ENCODE data around the gene EXOC4.

DNA sequence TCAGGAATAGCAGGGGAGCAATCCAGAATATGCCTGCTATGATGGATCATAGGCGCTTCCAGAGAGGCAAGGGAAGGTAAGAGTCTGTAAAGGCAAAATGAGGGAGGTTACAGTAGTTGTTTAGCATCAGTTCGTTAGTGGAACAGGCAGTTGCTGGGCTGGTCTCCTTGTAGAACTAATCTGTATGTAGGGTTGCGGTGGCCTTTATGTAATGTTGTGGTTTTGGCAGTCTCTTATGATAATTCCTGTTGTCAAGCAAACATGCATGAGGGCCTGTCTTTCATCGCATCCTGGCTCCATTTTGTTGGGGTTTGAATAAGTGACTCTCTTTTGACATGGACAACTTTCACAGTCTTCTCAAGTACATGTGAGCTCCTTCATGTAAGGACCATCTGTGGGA is 446.5 kb downstream of the EXOC4 start:
- TF ChIP-seq, protein P1, sequence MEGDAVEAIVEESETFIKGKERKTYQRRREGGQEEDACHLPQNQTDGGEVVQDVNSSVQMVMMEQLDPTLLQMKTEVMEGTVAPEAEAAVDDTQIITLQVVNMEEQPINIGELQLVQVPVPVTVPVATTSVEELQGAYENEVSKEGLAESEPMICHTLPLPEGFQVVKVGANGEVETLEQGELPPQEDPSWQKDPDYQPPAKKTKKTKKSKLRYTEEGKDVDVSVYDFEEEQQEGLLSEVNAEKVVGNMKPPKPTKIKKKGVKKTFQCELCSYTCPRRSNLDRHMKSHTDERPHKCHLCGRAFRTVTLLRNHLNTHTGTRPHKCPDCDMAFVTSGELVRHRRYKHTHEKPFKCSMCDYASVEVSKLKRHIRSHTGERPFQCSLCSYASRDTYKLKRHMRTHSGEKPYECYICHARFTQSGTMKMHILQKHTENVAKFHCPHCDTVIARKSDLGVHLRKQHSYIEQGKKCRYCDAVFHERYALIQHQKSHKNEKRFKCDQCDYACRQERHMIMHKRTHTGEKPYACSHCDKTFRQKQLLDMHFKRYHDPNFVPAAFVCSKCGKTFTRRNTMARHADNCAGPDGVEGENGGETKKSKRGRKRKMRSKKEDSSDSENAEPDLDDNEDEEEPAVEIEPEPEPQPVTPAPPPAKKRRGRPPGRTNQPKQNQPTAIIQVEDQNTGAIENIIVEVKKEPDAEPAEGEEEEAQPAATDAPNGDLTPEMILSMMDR (conservative IDR thresholded peaks at IDR 0.05), result no peak
- TF ChIP-seq ZFX (IDR thresholded peaks at IDR 0.05), result no peak
